Epithelial cell of proximal tubule (primary cell): ENCODE measurements around the gene MAPK8IP1. TPM values are rescaled to one million over a fixed set of nuclear protein-coding genes. Genes with fewer than 3 reads are reported as not detected.
A peak's percentile ranks its signal among the peaks of the same experiment; 100 is the strongest.

Experiments used
- DNase-seq: peaks from one replicate; pipeline ENCODE4 v3.0.0-alpha.2; 2011; ENCODE audit warnings: low read depth
- H3K4me3 ChIP-seq: 2 replicates; pipeline ENCODE4 v1.5.1; 2011; ENCODE audit warnings: low read depth, mild to moderate bottlenecking, low read length
- CTCF ChIP-seq: conservative IDR thresholded peaks from 2 replicates; pipeline ENCODE4 v1.5.1; 2012; ENCODE audit warnings: low read depth, mild to moderate bottlenecking, low read length
- total RNA-seq: library from RNA; depleted of rRNA; stranded (reverse); fragments of >200 nt; gene quantifications from 2 replicates; pipeline ENCODE4 v1.2.3, GENCODE V29; 2015

The MAPK8IP1 gene
- total RNA-seq, 1 donor from 2014 or later: 10.1 TPM

GRCh38 chr11:45909594-45910475, 24.4 kb downstream of the MAPK8IP1 start:
- TF ChIP-seq CTCF: no peak
- H3K4me3 ChIP-seq: no peak overlapping the region
- no peak for DNase-seq

- no peak for DNase-seq
- no peak for TF ChIP-seq CTCF
- no peak overlapping the region for H3K4me3 ChIP-seq
These were observed 25.2 kb downstream of the MAPK8IP1 start for GRCh38 chr11:45910623-45911022.

- no peak for TF ChIP-seq CTCF
- DNase-seq: no peak
These were observed 28.1 kb downstream of the MAPK8IP1 start for GRCh38 chr11:45913514-45913913.

GRCh38 chr11:45913942-45914635, 28.6 kb downstream of the MAPK8IP1 start:
- no peak for TF ChIP-seq CTCF
- no peak for DNase-seq

More at GRCh38 chr11:45913514-45913913, 28.1 kb downstream of the MAPK8IP1 start:
- no peak overlapping the region for H3K4me3 ChIP-seq

GRCh38 chr11:45915446-45915845, 30.0 kb downstream of the MAPK8IP1 start:
- no peak overlapping the region for H3K4me3 ChIP-seq
- DNase-seq: no peak
- TF ChIP-seq CTCF: no peak

More at GRCh38 chr11:45913942-45914635, 28.6 kb downstream of the MAPK8IP1 start:
- no peak overlapping the region for H3K4me3 ChIP-seq

- peak overlapping the region; percentile 98 for H3K4me3 ChIP-seq
- TF ChIP-seq CTCF: no peak
- no peak for DNase-seq
These were observed 31.8 kb downstream of the MAPK8IP1 start for GRCh38 chr11:45917286-45917622.
